ENCODE measurements around the gene SCLY. TPM values are rescaled to one million over a fixed set of nuclear protein-coding genes. Genes with fewer than 3 reads are reported as not detected.

Gene SCLY
- total and polyA plus RNA-seq, 2 of the 13 experiments (the other 11 are each of a cell fraction or from before 2014, with no cell fraction given): 27.9 to 38.6 TPM

GRCh38 chr2:238136820-238137537 lies 76.2 kb downstream of the SCLY start (continued):
- TF ChIP-seq CEBPB (IDR thresholded peaks at IDR 0.05; ENCODE audit: borderline replicate concordance, low read depth, low read length): peak; percentile 100
- 0 out of 2 replicates have a peak, but pooled peaks have one; percentile 41 for TF ChIP-seq ZNF761 (CRISPR knock-in tag; conservative IDR thresholded peaks at IDR 0.05)
- TF ChIP-seq, protein P1, sequence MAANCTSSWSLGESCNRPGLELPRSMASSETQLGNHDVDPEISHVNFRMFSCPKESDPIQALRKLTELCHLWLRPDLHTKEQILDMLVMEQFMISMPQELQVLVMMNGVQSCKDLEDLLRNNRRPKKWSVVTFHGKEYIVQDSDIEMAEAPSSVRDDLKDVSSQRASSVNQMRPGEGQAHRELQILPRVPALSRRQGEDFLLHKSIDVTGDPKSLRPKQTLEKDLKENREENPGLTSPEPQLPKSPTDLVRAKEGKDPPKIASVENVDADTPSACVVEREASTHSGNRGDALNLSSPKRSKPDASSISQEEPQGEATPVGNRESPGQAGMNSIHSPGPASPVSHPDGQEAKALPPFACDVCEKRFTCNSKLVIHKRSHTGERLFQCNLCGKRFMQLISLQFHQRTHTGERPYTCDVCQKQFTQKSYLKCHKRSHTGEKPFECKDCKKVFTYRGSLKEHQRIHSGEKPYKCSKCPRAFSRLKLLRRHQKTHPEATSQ (CRISPR knock-in tag; IDR thresholded peaks at IDR 0.05; ENCODE audit: borderline replicate concordance): no peak
- TF ChIP-seq AKAP8 (CRISPR knock-in tag; IDR thresholded peaks at IDR 0.05): no peak
- TF ChIP-seq ZNF530 (CRISPR knock-in tag; IDR thresholded peaks at IDR 0.05; ENCODE audit: low read depth): no peak
- TF ChIP-seq RAD21 (CRISPR knock-in tag; IDR thresholded peaks at IDR 0.05): 0 out of 2 replicates have a peak, but pooled peaks have one; percentile 7
- TF ChIP-seq, protein P2, sequence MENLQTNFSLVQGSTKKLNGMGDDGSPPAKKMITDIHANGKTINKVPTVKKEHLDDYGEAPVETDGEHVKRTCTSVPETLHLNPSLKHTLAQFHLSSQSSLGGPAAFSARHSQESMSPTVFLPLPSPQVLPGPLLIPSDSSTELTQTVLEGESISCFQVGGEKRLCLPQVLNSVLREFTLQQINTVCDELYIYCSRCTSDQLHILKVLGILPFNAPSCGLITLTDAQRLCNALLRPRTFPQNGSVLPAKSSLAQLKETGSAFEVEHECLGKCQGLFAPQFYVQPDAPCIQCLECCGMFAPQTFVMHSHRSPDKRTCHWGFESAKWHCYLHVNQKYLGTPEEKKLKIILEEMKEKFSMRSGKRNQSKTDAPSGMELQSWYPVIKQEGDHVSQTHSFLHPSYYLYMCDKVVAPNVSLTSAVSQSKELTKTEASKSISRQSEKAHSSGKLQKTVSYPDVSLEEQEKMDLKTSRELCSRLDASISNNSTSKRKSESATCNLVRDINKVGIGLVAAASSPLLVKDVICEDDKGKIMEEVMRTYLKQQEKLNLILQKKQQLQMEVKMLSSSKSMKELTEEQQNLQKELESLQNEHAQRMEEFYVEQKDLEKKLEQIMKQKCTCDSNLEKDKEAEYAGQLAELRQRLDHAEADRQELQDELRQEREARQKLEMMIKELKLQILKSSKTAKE (CRISPR knock-in tag; IDR thresholded peaks at IDR 0.05; ENCODE audit: borderline replicate concordance): no peak
- TF ChIP-seq ZIK1 (CRISPR knock-in tag; IDR thresholded peaks at IDR 0.05; ENCODE audit: borderline replicate concordance, low read depth): no peak
- no peak for TF ChIP-seq SOX13 (IDR thresholded peaks at IDR 0.05)
- TF ChIP-seq SOX13 (CRISPR knock-in tag; conservative IDR thresholded peaks at IDR 0.05 in 1 of 2, IDR thresholded peaks at IDR 0.05 in 1 of 2): no peak
- TF ChIP-seq ZNF576 (CRISPR knock-in tag; IDR thresholded peaks at IDR 0.05): no peak
- no peak for TF ChIP-seq YEATS2 (CRISPR knock-in tag; IDR thresholded peaks at IDR 0.05; ENCODE audit: borderline replicate concordance)
- TF ChIP-seq ELF1 (CRISPR knock-in tag; IDR thresholded peaks at IDR 0.05): no peak
- no peak for TF ChIP-seq ZFP36L2 (CRISPR knock-in tag; IDR thresholded peaks at IDR 0.05)
- no peak for TF ChIP-seq MXD1 (CRISPR knock-in tag; IDR thresholded peaks at IDR 0.05)
- no peak for TF ChIP-seq ZNF776 (CRISPR knock-in tag; IDR thresholded peaks at IDR 0.05)
- TF ChIP-seq ZXDC (CRISPR knock-in tag; IDR thresholded peaks at IDR 0.05): no peak
- TF ChIP-seq, protein P3, sequence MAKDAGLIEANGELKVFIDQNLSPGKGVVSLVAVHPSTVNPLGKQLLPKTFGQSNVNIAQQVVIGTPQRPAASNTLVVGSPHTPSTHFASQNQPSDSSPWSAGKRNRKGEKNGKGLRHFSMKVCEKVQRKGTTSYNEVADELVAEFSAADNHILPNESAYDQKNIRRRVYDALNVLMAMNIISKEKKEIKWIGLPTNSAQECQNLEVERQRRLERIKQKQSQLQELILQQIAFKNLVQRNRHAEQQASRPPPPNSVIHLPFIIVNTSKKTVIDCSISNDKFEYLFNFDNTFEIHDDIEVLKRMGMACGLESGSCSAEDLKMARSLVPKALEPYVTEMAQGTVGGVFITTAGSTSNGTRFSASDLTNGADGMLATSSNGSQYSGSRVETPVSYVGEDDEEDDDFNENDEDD (CRISPR knock-in tag; IDR thresholded peaks at IDR 0.05; ENCODE audit: borderline replicate concordance): no peak
- TF ChIP-seq DBP (CRISPR knock-in tag; IDR thresholded peaks at IDR 0.05; ENCODE audit: not compliant biosample characterization): no peak
